Right lobe of liver (tissue), 6 donors: ENCODE measurements around the gene GPATCH4. TPM values are rescaled to one million over a fixed set of nuclear protein-coding genes. Genes with fewer than 3 reads are reported as not detected.

Experiments
- ATAC-seq, 4 donors: fragments of 200-7000 bp; cut with Tn5 transposase; one replicate each; pipeline ENCODE4 v1.9.1; 2020; ENCODE audit warnings: mild to moderate bottlenecking in 4 of 4, moderate library complexity in 4 of 4
- DNase-seq, 3 donors: peaks; one replicate each; pipeline ENCODE4 v3.0.0-alpha.2; 2020
- H3K27ac ChIP-seq, 3 donors: fragments of 200-600 bp; one replicate each; pipeline ENCODE4 v1.8.0; 2022
- H3K27me3 ChIP-seq, 2 donors: fragments of 200-600 bp; one replicate each; pipeline ENCODE4 v1.8.0; 2022
- H3K36me3 ChIP-seq, 4 donors: fragments of 200-600 bp; sonication (generic) in 1 of 4; one replicate each; pipeline versions ENCODE4 v1.5.1 to v1.8.0; 2017 to 2022; ENCODE audit warnings: control low read depth in 1 of 4
- H3K4me1 ChIP-seq, 4 donors: fragments of 200-600 bp; sonication (generic) in 1 of 4; one replicate each; pipeline versions ENCODE4 v1.5.1 to v1.8.0; 2017 to 2022; ENCODE audit warnings: control low read depth in 1 of 4
- H3K4me3 ChIP-seq, 3 donors: fragments of 200-600 bp; one replicate each; pipeline ENCODE4 v1.8.0; 2022
- H3K9me3 ChIP-seq, 4 donors: fragments of 200-600 bp; sonication (generic) in 1 of 4; one replicate each; pipeline versions ENCODE4 v1.5.1 to v1.8.0; 2017 to 2022; ENCODE audit warnings: control low read depth in 1 of 4
- POLR2A ChIP-seq: fragments of 450-650 bp; IDR thresholded peaks from one replicate; pipeline ENCODE4 v1.6.1; 2017; ENCODE audit warnings: antibody characterized with exemption, mild to moderate bottlenecking
- WGBS: methylation state at CpG from one replicate; pipeline ENCODE4 v1.1.6; 2018; ENCODE audit warnings: low coverage, low lambda C conversion rate; ENCODE audit not compliant: insufficient coverage; ENCODE audit errors: missing lambda C conversion rate; 5-methylcytosine and 5-hydroxymethylcytosine counted together
- intact Hi-C, 2 donors: fragments of 100-400 bp; cut with DNase I; formaldehyde crosslinking; loops; one replicate each; pipeline versions ENCODE4 v1.11.2 to v1.14.1; 2022
- long read RNA-seq: library from polyadenylated mRNA; unstranded; transcript quantifications from one replicate; pipeline ENCODE4 v2.0.0, GENCODE V29; 2019
- total RNA-seq, 6 experiments: library from RNA; depleted of rRNA in 2 of 6; stranded (reverse); fragments of >200 nt in 2 of 6; fragmentation: NEBNext Ultra II Directional in 3 of 6; extraction: Animal tissue kit (Norgen Biotek cat#: 25700) in 3 of 6; gene quantifications; one replicate each; pipeline versions ENCODE4 v1.1.0 to v1.2.4, GENCODE V29; 2016 to 2023
- TF ChIP-seq, protein P1 (sequence below), 4 donors: fragments of 200-600 bp in 3 of 4; fragments of 450-650 bp in 1 of 4; IDR thresholded peaks; one replicate each; pipeline versions ENCODE4 v1.5.1 to v1.8.0; 2016 to 2022; ENCODE audit warnings: antibody characterized with exemption in 4 of 4, mild to moderate bottlenecking in 2 of 4
- donor health status: DM: no; HTN: yes; CAD: no.
- donor health status: DM: no; HTN: no; CAD: no.
- donor health status: DM: no; HTN: no; CAD: no.
- donor health status: DM: no; HTN: yes; CAD: no.
- donor health status: DM: no; HTN: yes; CAD: no.

Gene GPATCH4
- total RNA-seq: 10 to 100 TPM in 4 of 6 experiments, 1 to 10 TPM in 2; 7.0 to 25.3 (median 12.4) TPM
- long read RNA-seq, transcript GPATCH4-201 (8 exons, 1,972 nt): major isoform, 5 of 7 reads
- long read RNA-seq, partial matches to known transcripts: 1 of 7 reads
- long read RNA-seq, other reads (novel, unspliced or antisense): 1 of 7 reads

DNA sequence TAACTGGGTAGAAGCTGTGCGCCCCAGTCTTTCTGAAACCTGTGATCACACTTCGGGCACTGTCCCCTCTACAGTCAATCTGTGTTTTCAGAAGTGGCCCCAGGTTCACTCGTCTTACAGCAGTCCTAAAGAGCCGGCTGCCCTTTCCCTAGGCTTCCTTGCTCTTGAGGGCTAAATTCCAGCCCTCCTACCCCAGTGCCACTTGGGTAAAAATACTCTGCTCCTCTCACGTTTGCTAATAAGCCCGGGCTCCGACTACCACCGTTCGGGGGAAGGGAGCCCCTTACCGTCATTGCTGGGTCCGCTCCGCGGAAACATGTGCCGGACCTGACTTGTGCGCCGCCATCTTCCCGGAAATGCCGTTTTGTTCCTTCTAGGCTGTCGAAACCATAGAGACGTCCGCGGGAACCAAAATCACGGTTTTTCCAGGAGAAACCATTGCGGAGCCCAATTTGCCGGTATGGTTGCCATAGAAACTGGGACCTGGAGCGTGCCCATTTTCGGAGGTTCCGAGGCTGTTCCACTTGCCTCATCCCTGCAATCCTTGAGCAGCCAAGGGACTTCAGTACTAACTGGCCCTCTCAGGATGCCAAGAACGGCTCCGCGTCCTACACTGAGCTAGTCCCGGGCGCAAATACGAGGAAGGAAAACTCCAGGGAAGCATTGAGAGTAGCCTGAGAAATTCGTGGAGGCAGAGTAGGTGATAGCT lies at the start of gene GPATCH4:
TSS of gene GPATCH4 (minus strand) at position 358 of the 709 bp plus-strand sequence.
- peak within 1 kb of the TSS in 2 of 3 donors; percentile 19 to 43 for H3K27ac ChIP-seq
- peak; percentile 85 to 94 (median 92) for ATAC-seq
- TF ChIP-seq, protein P1, sequence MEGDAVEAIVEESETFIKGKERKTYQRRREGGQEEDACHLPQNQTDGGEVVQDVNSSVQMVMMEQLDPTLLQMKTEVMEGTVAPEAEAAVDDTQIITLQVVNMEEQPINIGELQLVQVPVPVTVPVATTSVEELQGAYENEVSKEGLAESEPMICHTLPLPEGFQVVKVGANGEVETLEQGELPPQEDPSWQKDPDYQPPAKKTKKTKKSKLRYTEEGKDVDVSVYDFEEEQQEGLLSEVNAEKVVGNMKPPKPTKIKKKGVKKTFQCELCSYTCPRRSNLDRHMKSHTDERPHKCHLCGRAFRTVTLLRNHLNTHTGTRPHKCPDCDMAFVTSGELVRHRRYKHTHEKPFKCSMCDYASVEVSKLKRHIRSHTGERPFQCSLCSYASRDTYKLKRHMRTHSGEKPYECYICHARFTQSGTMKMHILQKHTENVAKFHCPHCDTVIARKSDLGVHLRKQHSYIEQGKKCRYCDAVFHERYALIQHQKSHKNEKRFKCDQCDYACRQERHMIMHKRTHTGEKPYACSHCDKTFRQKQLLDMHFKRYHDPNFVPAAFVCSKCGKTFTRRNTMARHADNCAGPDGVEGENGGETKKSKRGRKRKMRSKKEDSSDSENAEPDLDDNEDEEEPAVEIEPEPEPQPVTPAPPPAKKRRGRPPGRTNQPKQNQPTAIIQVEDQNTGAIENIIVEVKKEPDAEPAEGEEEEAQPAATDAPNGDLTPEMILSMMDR (IDR thresholded peaks at IDR 0.05): no peak
- peak; percentile 63 for TF ChIP-seq POLR2A
- DNase-seq: peak; percentile 70 to 82 (median 77)
- H3K27me3 ChIP-seq: no peaks in the 10 kb centered on the region
- WGBS: 0% methylated on average over 23 of the region's 35 CpGs
- no peaks in the 10 kb centered on the region for H3K9me3 ChIP-seq
- intact Hi-C loops: loop anchor here in 1 of 2 donors (10.0 kb wide), 1 partner anchor 136 kb away; no protein-coding TSS in a partner anchor
- peaks cover 0 to 17% (median 3%) of the 10 kb centered on the region in 4 donors for H3K4me1 ChIP-seq
- H3K4me3 ChIP-seq: peak within 1 kb of the TSS; percentile 59 to 88 (median 84)
- H3K36me3 ChIP-seq: peaks cover 0 to 16% (median 0%) of the 10 kb centered on the region in 4 donors

DNA sequence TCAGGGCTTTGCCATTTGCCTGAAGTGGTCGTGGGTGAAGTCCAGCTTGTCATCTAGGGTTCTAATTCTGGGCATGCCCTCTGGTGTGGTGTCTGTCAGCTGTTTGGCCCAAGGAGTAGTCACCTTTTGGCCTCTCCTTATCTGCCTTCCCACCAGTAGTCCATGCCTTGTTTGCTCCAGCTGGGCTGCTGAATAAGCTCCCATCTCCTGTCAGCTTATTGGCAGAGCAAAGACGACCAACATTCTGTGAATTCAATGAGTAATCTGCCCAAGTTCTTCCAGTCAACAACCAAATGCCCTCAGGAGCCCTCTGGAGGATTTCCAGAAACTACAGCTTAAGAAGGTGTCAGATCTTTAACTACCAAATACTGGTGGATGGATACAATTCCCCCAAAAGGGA lies 47.7 kb upstream of the GPATCH4 start:
- no peak overlapping the region for H3K27ac ChIP-seq
- intact Hi-C loops: no loop called here
- no peaks in the 10 kb centered on the region for H3K36me3 ChIP-seq
- no peaks in the 10 kb centered on the region for H3K27me3 ChIP-seq
- H3K9me3 ChIP-seq: no peaks in the 10 kb centered on the region
- DNase-seq: no peak
- 4% methylated on average over 2 of the region's 2 CpGs for WGBS
- no peaks in the 10 kb centered on the region for H3K4me1 ChIP-seq
- TF ChIP-seq, protein P1 (IDR thresholded peaks at IDR 0.05): no peak
- no peak for TF ChIP-seq POLR2A
- H3K4me3 ChIP-seq: no peak overlapping the region
- no peak for ATAC-seq

DNA sequence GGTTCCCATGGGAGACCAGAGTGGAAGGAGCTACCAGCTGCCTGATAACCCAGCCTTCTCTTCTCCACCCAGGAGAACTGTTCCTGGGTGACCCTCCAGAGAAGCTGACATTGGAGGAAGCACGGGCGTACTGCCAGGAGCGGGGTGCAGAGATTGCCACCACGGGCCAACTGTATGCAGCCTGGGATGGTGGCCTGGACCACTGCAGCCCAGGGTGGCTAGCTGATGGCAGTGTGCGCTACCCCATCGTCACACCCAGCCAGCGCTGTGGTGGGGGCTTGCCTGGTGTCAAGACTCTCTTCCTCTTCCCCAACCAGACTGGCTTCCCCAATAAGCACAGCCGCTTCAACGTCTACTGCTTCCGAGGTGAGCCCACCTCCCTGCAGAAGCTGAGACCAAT lies 47.2 kb upstream of the GPATCH4 start:
- H3K9me3 ChIP-seq: no peaks in the 10 kb centered on the region
- H3K4me3 ChIP-seq: no peak overlapping the region
- H3K36me3 ChIP-seq: no peaks in the 10 kb centered on the region
- 50% methylated on average over 2 of the region's 10 CpGs for WGBS
- no peaks in the 10 kb centered on the region for H3K27me3 ChIP-seq
- no peaks in the 10 kb centered on the region for H3K4me1 ChIP-seq
- no peak for DNase-seq
- no peak overlapping the region for H3K27ac ChIP-seq
- intact Hi-C loops: no loop called here
- no peak for ATAC-seq
- TF ChIP-seq, protein P1 (IDR thresholded peaks at IDR 0.05): no peak
- no peak for TF ChIP-seq POLR2A

DNA sequence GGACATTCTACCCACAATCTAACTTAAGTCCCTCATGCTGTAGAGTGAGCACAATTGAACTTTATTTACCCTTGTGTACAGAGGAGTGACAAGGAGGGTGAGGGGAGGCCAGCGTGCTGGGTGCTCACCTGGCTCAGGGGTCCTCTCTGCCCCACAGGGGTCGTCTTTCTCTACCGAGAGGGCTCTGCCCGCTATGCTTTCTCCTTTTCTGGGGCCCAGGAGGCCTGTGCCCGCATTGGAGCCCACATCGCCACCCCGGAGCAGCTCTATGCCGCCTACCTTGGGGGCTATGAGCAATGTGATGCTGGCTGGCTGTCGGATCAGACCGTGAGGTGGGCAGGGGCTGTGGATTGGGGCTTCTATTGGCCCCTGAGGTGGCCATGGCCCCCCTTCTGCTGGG lies 46.1 kb upstream of the GPATCH4 start:
- Histone ChIP-seq H3K27ac (no peak overlapping the region), H3K27me3 (no peaks in the 10 kb centered on the region), H3K4me1 (no peaks in the 10 kb centered on the region), H3K4me3 (no peak overlapping the region), H3K9me3 (no peaks in the 10 kb centered on the region), H3K36me3 (no peaks in the 10 kb centered on the region)
- no peak for ATAC-seq
- no peak for DNase-seq
- TF ChIP-seq, protein P1 (IDR thresholded peaks at IDR 0.05): no peak
- no peak for TF ChIP-seq POLR2A
- WGBS: 80% methylated on average over 4 of the region's 10 CpGs
- intact Hi-C loops: no loop called here
